ENCODE results near the gene TMEM255B.
"Not testable (repeated sequence)": the region's sequence is repeated elsewhere in the genome, so short reads cannot be mapped to it uniquely, and the experiment has no call there.

Gene TMEM255B

DNA sequence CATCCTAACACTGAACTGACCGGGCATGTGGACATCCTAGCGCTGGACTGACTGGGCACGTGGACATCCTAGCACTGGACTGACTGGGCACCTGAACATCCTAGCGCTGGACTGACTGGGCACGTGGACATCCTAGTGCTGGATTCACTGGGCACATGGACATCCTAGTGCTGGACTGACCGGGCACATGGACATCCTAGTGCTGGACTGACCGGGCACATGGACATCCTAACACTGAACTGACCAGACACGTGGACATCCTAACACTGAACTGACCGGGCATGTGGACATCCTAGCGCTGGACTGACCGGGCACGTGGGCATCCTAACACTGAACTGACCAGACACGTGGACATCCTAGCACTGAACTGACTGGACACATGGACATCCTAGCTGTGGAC lies 30.9 kb downstream of the TMEM255B start:
- not testable (repeated sequence) for DNase-seq

DNA sequence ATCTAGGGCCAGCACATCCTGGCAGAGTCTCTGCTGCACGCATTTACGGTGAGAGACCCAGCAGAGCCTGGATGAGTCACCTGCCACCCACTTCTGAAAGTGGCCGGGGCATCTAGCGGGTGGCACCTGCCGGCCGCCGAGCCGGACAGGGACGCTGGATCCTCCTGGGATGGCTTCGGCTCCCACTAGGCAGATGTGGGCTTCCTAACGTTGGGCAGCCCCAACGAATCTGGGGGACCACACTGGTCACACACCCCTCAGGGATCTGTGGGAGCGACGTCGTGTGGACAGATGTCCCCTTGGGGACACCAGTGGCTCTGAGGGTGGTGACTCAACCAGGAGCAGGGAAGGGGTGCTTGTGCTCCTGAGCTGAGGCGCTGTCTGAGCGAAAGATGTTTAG lies 32.2 kb downstream of the TMEM255B start:
- DNase-seq: no peak

DNA sequence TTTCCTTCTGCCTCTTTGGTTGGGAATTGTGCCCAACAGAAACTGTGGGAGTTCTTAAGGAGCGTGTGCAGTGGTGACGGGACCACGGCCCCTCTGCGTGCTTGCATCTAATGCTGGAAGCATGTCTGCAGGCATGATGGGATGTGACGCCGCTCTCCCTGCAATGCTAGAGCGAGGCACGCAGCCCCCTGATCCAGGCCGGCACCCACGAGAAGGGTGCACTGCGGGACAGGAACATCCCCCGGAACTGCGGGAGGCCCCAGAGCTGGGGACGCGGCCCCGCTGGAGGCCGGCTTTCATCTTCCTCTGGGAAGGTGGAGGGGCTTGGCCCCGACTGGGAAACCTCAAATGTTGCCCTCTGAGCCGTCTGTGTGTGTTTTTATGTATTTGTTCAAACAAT lies 32.7 kb downstream of the TMEM255B start:
- no peak for DNase-seq

DNA sequence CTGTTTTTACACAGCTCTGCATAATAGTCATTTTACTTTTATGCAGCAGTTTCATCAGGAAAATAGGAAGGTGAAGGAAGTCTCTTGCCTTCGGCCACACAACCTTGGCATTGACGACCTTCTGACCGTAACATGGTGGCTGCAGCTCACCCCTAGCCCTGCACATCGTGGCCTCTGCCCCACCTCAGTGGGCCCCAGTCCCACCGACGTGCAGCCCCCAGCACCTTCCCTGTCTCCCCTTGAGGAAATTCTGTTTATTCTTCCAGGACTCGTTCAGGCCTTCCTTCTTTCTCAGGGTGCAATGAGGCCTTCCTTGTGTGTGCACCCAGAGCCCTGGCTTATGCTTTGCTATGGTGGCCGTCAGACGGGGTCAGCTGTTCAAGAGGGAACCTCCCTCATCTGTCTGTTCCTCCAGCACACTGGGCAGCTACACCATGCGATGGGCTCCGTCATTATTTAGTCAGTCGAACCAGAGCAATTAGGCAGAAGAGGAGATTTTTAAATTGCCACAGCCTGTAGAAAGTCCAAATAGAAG lies 33.3 kb downstream of the TMEM255B start:
- no peak for DNase-seq

DNA sequence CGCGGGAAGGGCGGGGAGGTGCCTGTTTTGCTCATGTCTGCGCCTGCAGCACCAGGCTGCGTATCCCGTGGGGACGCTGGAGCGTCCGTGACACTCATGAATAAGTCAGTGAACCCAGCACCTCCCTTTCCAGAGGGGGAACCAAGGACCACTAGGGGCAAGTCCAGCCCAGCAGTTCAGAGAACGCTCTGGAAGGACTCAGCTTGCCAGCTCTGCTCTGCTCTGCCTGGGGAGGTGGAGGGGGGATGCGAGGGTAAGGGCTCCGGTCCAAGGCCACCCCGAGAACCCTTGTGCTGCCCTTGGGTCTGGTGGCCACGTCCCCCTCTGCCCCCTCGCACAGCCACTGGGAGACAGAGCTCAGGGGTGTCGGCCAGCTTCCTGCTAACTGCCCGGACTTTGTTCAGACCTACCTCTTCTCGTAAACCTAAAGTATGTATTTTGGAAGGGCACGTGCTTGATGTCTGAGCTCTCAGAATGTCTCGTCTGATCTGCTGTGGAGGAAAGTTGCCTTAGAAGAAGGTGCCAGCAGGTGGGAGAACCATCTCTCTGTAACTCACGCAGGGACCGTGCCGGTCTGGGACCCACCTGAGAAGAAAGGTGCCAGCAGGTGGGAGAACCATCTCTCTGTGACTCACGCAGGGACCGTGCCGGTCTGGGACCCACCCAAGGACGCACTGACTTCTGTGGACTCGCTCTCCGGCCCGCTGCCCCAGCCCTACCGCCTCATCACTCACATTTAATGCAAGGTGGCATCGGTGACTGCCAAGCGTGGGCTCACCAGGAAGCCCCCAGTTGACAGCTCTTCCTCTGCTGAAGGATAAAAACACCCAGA lies 34.1 kb downstream of the TMEM255B start:
- DNase-seq: no peak

DNA sequence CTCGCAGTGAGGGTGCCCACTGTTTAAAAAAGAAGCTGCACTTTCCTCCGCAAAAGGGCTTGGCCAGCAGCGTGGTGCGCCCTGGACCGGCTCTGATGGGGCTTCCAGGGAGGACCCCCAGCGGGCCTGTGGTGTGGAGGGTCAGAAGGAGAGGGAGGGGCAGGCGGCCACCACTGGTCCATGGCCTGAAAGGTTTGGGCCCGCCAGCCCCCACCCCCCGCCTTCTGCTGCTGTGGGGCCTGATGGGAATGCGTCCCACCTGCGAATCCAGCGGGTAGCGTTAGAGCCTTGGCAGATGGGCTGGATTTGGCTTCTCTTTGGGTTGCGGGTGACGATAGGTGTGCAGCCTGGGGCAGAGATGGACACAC lies 34.7 kb downstream of the TMEM255B start:
- DNase-seq: no peak

DNA sequence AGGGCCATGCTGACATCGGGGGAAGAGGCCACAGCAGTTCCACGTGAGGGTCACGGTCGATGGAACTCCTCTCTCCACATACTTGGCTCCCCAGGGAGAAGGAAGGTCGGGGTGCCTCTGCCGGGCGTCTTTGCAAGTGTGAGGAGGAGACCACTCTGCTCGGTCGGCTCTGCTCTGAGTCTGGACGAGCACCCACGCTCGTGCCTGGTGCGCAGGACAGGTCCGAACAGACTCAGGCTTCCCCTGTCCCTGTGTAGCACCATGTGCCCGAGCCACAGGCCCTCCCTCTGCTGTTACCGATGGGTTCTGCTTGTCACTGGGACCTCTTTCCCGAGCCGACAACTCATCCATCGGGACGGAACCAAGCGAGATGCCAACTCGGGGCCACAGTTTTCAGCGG lies 35.1 kb downstream of the TMEM255B start:
- DNase-seq: no peak

DNA sequence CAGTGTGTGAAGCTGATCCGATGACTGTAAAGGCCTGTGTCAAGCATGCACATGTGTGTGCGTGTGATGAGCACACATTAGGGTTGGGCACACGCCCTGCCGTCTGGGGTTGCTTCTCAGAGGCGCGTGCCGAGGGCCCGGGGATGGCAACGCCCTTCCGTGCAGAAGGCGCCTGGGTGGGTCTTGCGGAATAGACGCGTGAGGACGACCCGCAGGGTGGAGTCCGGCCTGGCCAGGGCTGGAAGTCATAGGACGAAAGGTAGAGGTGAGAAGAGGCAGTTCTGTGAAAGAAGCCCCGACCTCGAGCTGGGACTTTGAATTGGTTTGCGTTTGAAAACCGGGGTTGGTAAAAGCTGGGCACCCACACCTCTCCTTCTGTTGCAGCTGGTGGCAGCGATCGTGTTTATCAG lies 35.7 kb downstream of the TMEM255B start:
- DNase-seq: no peak

DNA sequence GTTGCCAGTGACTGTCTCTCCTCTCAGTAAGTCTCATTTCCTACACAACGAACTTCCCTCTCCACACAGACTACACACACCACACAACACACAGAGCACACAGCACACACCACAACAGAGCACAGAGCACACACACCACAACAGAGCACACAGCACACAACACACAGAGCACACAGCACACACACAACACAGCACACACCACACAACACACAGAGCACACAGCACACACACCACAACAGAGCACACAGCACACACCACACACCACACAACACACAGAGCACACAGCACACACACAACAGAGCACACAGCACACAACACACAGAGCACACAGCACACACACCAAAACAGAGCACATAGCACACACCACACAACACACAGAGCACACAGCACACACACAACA lies 36.3 kb downstream of the TMEM255B start:
- not testable (repeated sequence) for DNase-seq

DNA sequence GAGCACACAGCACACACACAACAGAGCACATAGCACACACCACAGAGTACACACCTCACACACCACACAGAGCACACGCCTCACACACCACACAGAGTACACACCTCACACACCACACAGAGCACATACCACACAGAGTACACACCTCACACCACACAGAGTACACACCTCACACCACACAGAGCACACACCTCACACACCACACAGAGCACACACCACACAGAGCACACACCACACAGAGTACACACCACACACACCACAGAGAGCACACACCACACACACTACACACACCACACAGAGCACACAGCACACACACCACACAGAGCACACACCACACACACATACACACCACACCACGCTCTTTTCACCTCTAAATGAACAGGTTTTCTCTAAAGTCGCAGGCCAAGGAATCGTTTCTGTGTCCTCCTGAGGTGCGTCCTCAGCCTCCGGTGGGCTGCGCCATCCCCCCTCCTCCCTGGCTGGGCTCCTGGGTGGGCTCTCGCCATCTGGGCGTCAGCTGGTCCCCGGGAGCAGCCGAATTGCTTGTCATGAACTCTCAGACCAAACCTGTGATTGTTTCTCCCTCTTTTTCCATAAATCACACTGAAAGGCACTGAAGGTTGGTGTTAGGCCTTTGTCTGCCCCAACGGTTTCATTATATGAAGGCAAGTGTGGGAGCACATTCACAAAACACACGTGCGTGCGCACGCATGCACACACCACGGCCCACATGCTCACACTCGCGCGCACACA lies 37.4 kb downstream of the TMEM255B start:
- no peak for DNase-seq

DNA sequence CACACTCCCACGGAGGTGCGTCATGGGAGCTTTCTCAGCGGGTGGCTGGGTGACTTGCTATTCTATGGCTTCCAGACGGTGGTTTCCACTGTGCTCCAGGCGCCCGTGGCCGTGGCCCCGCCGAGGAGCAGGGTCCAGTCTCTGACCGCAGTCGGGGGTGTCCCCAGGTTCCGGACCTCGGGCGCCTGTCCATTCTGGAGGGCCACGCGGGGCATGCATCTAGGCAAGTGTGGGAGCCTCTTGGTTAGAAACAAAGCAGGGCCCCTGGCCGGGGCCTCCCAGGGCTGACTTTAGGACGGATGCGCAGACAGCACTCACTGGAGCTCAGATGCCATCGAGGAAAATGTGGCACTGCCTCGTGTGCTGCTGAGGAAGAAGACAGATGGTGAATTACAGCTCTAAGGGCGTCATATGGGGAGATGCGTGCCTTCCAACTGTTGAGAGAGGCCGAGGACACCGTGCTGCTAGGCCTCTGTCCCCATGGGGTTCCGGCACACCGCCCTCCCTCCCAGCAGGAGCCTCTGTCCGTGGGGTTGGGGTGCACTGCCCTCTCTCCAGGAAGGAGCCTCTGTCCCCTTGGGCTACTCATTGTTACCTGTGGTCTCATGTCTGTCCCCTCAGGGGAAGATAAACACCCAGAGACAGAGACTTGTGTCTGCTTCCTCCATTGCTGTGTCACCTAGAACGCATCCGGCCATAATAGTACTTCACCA lies 38.1 kb downstream of the TMEM255B start:
- no peak for DNase-seq

DNA sequence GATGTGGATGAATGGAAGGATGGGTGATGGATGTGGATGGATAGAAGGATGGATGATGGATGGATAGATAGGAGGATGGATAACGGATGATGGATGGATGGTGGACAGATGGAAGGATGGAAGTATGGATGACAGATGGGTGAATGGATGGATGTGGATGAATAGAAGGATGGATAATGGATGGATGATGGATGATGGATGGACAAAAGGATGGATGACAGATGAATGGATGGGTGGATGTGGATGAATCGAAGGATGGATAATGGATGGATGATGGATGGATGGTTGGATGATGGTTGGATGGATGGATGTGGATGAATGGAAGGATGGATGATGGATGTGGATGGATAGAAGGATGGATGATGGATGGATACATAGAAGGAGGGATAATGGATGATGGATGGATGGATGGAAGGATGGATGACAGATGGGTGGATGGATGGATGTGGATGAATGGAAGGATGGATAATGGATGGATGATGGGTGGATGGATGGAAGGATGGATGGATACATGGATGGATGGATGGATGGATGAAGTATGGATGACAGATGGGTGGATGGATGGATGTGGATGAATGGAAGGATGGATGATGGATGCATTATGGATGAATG lies 39.3 kb downstream of the TMEM255B start:
- no peak for DNase-seq

DNA sequence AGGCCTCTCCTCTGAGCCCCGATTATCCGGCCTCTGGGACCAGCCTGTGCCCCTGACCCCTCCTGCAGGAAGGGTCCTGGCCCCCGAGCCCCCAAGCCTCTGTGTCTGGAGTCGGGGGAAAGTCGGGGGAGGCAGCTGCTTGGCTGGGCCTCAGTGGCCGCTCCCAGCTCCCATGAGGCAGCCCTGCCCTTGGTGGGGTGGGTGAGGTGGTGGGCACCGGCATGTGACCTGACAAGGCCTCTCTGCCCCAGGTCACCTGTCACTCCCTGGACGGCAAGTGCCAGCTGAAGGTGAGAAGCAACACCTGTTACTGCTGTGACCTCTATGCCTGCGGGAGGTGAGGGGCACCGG lies 41.5 kb downstream of the TMEM255B start:
- DNase-seq: no peak

DNA sequence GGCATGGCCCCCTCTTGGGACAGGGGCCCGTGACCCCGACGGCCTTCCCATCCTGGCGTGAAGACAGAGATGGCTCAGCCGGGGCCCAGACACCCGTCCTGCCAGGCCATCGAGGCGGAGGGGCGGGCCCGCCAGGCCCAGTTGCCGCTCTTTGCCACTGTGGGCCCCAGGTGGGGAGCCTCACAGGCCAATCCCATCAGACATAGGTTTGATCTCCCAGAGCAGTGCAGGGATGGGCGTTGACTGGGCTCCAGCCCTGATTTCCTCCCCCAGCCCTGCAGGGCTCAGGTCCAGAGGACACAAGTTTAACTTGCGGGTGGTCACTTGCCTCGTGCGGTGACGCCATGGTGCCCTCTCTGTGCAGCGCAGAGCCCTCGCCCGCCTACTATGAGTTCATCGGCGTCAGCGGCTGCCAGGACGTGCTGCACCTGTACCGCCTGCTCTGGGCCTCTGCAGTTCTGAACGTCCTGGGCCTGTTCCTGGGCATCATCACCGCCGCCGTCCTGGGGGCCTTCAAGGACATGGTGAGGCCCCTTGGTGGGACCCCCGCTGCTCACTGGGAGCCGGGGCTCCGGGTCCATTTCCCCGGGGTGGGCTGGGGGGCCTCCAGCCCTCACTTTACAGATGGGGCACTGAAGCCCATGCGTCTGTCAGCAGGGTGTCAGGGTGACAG lies 42.4 kb downstream of the TMEM255B start:
- DNase-seq: no peak

DNA sequence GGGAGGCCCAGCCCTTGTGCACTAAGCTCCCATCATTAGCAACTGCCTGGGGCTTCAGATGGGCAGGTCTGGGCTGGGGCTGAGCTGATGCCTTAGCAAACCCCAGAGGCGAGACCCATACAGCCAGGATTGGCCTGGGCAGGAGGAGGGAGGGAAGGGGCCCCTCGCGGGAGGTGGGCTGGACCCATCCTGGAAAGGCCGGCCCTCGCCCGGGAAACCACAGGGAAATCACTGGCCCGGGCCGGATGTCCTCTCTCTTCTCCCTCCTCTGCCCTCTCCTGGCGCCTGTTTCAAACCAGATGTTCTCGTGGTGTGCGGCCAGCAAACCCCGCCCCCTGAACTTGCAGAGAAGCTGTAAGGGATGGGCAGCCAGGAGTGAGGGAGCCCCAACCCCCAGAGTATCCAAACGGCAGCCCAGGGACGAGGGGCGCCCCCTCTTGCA lies 43.1 kb downstream of the TMEM255B start:
- no peak for DNase-seq

DNA sequence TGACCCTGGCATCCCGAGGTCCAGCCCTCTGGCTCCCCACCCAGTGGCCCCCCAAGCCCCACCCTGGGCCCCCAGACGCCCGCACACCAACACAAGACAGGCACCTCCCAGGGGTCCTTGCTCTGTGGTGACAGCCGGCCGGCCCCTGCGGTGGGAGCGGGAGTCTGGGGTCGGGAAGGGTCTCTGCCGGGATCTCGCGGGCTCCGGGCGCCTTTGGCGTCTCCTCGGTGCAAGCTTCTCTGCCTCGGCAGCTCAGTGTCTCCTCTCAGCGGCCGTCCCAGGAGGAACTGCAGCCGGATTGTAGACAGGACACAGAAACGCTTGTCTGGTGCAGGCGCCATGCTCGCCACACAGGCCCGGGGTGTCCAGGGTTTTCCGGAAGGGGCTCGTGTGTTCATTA lies 43.7 kb downstream of the TMEM255B start:
- DNase-seq: no peak

DNA sequence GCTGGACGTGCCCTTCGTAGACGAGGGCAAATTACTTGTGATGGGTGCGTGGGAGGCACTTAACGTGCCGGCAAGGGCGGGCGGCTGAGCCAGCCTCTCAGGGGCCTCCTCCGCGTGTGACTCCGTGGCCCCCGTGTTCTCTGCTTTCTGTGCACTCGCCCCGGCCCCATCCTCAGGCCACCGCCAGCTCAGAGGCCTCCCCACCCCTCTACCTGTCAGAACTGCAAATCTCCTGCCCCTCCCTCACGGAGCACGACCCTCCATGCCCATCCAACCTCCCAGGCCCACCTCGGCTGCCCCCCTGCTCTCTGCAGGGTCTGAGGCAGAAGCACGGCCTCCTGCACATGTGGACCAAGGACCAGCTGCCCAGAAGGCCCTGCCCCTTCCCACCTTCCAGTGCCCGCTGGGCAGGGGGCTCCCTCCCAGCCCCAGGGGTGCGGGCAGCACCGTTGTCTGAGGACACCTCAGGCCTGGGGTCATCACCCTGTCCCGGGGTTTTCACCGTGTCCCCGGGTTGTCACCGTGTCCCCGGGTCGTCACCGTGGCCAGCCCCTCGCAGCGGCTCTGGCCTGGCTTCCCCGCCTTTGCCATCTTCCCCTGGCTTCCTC lies 44.5 kb downstream of the TMEM255B start:
- no peak for DNase-seq

DNA sequence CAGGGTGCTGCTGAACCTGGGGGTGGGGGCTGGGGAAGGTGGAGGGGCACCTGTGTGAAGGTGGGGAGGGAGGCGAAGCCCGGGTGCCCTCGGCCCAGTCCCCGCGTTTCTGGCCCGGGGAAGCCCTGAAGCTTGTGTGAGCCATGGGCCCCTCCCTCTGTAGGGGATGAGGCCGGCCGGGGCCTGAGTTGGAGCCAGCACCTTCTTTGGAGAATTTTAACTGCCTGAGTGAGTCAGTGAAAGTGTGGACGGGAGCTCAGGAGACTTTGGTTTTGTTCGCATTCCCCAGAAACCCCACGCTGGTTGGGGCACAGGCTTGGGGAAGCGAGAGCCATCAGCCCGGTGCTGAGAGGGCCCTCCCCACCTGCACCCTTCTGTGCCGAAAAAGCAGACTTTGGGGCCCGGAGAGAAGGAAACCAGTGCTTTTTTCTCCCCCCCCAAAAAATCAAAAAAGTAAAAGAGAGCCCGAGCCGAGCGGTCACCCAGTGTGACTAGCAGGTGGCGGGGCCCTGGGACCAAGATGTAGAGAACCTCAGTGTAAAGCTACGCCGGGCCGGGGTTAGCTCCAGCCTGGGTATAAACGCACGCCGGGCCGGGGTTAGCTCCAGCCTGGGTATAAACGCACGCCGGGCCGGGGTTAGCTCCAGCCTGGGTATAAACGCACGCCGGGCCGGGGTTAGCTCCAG lies 45.1 kb downstream of the TMEM255B start:
- DNase-seq: no peak

DNA sequence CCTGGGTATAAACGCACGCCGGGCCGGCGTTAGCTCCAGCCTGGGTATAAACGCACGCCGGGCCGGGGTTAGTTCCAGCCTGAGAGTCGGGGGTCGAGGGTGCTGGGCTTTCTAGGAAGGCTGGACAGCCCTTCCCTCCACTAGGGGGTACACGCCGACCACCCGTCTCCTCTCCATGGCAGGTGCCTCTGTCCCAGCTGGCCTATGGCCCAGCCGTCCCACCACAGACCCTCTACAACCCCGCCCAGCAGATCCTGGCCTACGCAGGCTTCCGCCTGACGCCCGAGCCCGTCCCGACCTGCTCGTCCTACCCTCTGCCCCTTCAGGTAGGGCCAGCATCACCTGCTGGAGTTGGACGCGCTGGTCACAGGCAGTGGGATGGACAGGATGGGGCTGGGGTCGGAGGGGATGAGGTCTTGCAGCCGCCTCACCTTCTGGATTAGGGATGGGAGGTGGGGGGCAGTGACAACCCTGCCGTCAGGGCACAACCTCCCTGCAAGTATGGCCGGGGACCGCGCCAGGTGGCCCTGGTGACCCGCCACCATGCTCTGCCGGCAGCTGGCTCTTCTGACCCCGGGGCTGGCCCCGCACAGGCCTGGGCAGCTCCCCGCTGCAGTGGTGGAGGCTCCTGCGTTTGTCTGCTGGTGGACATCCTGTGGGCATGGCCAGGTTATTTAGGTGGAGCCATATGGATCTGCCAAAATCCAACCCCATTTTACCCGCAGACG lies 45.8 kb downstream of the TMEM255B start:
- DNase-seq: no peak

DNA sequence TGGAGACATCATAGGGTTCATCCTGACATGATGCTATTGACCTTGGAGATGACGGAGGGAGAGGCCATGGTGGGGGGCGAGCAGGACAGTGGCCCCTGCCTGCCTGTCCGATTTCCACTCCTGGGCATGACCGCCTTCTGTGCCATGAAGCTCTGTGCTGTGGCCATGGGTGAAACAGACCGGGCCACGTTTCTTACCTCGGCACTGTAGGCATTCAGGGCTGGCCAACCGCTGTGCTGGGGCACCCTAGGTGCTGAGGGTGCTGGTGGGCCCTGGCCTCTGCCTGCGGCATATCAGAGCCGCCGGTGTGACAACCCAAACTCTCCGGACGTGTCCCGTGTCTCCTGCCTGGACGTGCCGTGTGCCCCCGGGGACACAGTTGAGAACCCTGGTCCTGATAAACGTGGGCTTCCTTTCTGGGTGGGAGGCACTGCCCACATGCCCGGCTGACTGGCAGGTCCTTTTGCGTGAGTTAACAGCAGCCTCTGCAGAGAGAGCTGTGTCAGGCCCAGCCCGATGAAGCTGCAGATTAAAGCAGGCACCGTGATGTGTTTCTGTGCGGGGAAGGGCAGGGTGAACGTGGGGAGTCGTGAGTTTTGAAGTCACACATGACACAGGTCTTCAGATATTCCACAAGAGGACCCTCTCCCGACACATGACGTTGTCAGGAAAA lies 46.5 kb downstream of the TMEM255B start:
- DNase-seq: no peak

All from NCI-H1417 (cell line).